NCI-H1417 (cell line): ENCODE measurements around the gene CACNA1E.

Experiments used
- DNase-seq, 3 experiments: peaks; one replicate each; lab custom pipeline; 2025; lab: John Stamatoyannopoulos, UW

Gene CACNA1E

GRCh38 chr1:181483285-181484195 lies at the start of gene CACNA1E:
TSS of gene CACNA1E (plus strand) at chr1:181483517. CDS start at chr1:181483745, 228 bp downstream.
- peak in 1 of 3 experiments; percentile 30 for DNase-seq

- DNase-seq, result no peak
Observed at GRCh38 chr1:181433931-181434330, 49.4 kb upstream of the CACNA1E start.

GRCh38 chr1:181438013-181438412 lies 45.3 kb upstream of the CACNA1E start:
- DNase-seq, result no peak

GRCh38 chr1:181440510-181440909 lies 42.8 kb upstream of the CACNA1E start:
- no peak for DNase-seq

- DNase-seq, result no peak
Observed at GRCh38 chr1:181442181-181442525, 41.2 kb upstream of the CACNA1E start.

GRCh38 chr1:181443231-181443853 lies 40.0 kb upstream of the CACNA1E start:
- no peak for DNase-seq

- DNase-seq, result no peak
Observed at GRCh38 chr1:181445436-181445835, 37.9 kb upstream of the CACNA1E start.

- no peak for DNase-seq
Observed at GRCh38 chr1:181448461-181448860, 34.9 kb upstream of the CACNA1E start.

- DNase-seq, result peak in 1 of 3 experiments; percentile 46
Observed at GRCh38 chr1:181451661-181452230, 31.6 kb upstream of the CACNA1E start.

GRCh38 chr1:181452746-181453145 lies 30.6 kb upstream of the CACNA1E start:
- DNase-seq, result no peak

- DNase-seq, result no peak
Observed at GRCh38 chr1:181453541-181454201, 29.6 kb upstream of the CACNA1E start.

- no peak for DNase-seq
Observed at GRCh38 chr1:181456551-181456950, 26.8 kb upstream of the CACNA1E start.

- no peak for DNase-seq
Observed at GRCh38 chr1:181458419-181458818, 24.9 kb upstream of the CACNA1E start.

GRCh38 chr1:181459067-181459466 lies 24.2 kb upstream of the CACNA1E start:
- no peak for DNase-seq

GRCh38 chr1:181469829-181470228 lies 13.5 kb upstream of the CACNA1E start:
- no peak for DNase-seq

- DNase-seq, result no peak
Observed at GRCh38 chr1:181475580-181475979, 7.7 kb upstream of the CACNA1E start.

GRCh38 chr1:181476581-181476980 lies 6.7 kb upstream of the CACNA1E start:
- DNase-seq, result no peak

GRCh38 chr1:181478306-181478705 lies 5.0 kb upstream of the CACNA1E start:
- DNase-seq, result no peak

- peak; percentile 65 to 89 (median 88) for DNase-seq
Observed at GRCh38 chr1:181479137-181479745, 4.1 kb upstream of the CACNA1E start.

GRCh38 chr1:181482001-181482430 lies 1.3 kb upstream of the CACNA1E start:
- DNase-seq, result no peak

GRCh38 chr1:181482521-181483284 lies 614 bp upstream of the CACNA1E start:
- peak in 1 of 3 experiments; percentile 86 for DNase-seq
